Measurements from ENCODE around the gene DYDC2. TPM values are rescaled to one million over a fixed set of nuclear protein-coding genes. Genes with fewer than 3 reads are reported as not detected.

The DYDC2 gene
- total RNA-seq, 1 donor from 2014 or later: not detected

- no peak for FAIRE-seq
- no peak for DNase-seq (ENCODE audit: low read depth)
- H2AFZ ChIP-seq (ENCODE audit: low read depth, low read length): no peak overlapping the region
- Mint-ChIP-seq H3K27ac (ENCODE audit: unreplicated experiment) (no peak overlapping the region), H3K9me3 (ENCODE audit: unreplicated experiment) (peaks cover 3% of the 10 kb centered on the region), H3K36me3 (ENCODE audit: low read depth, unreplicated experiment) (no peaks in the 10 kb centered on the region), H3K4me3 (ENCODE audit: unreplicated experiment) (no peak overlapping the region), H3K4me1 (ENCODE audit: low read depth, unreplicated experiment) (peaks cover 2% of the 10 kb centered on the region), H3K27me3 (ENCODE audit: low read depth, unreplicated experiment) (peaks cover 12% of the 10 kb centered on the region)
- no peak overlapping the region for H3K4me2 ChIP-seq (ENCODE audit: low read length)
- H3K4me1 ChIP-seq (ENCODE audit: insufficient read depth, low read length): no peaks in the 10 kb centered on the region
- H3K9ac ChIP-seq (ENCODE audit: low read length): no peak overlapping the region
- peaks cover 3% of the 10 kb centered on the region for H3K27me3 ChIP-seq (ENCODE audit: insufficient read depth, low read length)
- TF ChIP-seq EZH2 (IDR thresholded peaks at IDR 0.05; ENCODE audit: insufficient read depth, low read length): no peak
- TF ChIP-seq CTCF (IDR thresholded peaks at IDR 0.05; ENCODE audit: insufficient read depth, low read depth, low read length): no peak
- H3K4me3 ChIP-seq (ENCODE audit: insufficient read depth, low read depth, low read length): no peak overlapping the region
- no peaks in the 10 kb centered on the region for H4K20me1 ChIP-seq (ENCODE audit: insufficient read depth, low read length)
- no peaks in the 10 kb centered on the region for H3K36me3 ChIP-seq (ENCODE audit: insufficient read depth, low read length)
- H3K9me3 ChIP-seq (ENCODE audit: insufficient read depth, low read depth, low read length): no peaks in the 10 kb centered on the region
- H3K27ac ChIP-seq (ENCODE audit: low read depth, low read length): no peak overlapping the region
- no peaks in the 10 kb centered on the region for H3K79me2 ChIP-seq (ENCODE audit: insufficient read depth, low read length)
These were observed 35.7 kb downstream of the DYDC2 start for GRCh38 chr10:80392250-80392649.

- Histone ChIP-seq H3K79me2 (ENCODE audit: insufficient read depth, low read length) (no peaks in the 10 kb centered on the region), H3K4me2 (ENCODE audit: low read length) (no peak overlapping the region), H2AFZ (ENCODE audit: low read depth, low read length) (no peak overlapping the region), H3K4me3 (ENCODE audit: insufficient read depth, low read depth, low read length) (no peak overlapping the region), H3K9me3 (ENCODE audit: insufficient read depth, low read depth, low read length) (no peaks in the 10 kb centered on the region), H3K36me3 (ENCODE audit: insufficient read depth, low read length) (no peaks in the 10 kb centered on the region), H4K20me1 (ENCODE audit: insufficient read depth, low read length) (no peaks in the 10 kb centered on the region), H3K4me1 (ENCODE audit: insufficient read depth, low read length) (no peaks in the 10 kb centered on the region), H3K27me3 (ENCODE audit: insufficient read depth, low read length) (peaks cover 3% of the 10 kb centered on the region), H3K9ac (ENCODE audit: low read length) (no peak overlapping the region), H3K27ac (ENCODE audit: low read depth, low read length) (no peak overlapping the region)
- Mint-ChIP-seq H3K4me3 (ENCODE audit: unreplicated experiment) (no peak overlapping the region), H3K27me3 (ENCODE audit: low read depth, unreplicated experiment) (peaks cover 17% of the 10 kb centered on the region), H3K27ac (ENCODE audit: unreplicated experiment) (no peak overlapping the region), H3K4me1 (ENCODE audit: low read depth, unreplicated experiment) (no peaks in the 10 kb centered on the region), H3K36me3 (ENCODE audit: low read depth, unreplicated experiment) (no peaks in the 10 kb centered on the region), H3K9me3 (ENCODE audit: unreplicated experiment) (peaks cover 3% of the 10 kb centered on the region)
- DNase-seq (ENCODE audit: low read depth): no peak
- no peak for TF ChIP-seq EZH2 (IDR thresholded peaks at IDR 0.05; ENCODE audit: insufficient read depth, low read length)
- no peak for TF ChIP-seq CTCF (IDR thresholded peaks at IDR 0.05; ENCODE audit: insufficient read depth, low read depth, low read length)
- FAIRE-seq: no peak
These were observed 37.9 kb downstream of the DYDC2 start for GRCh38 chr10:80394358-80394916.

GRCh38 chr10:80397014-80397413, 40.4 kb downstream of the DYDC2 start:
- no peaks in the 10 kb centered on the region for H3K36me3 Mint-ChIP-seq (ENCODE audit: low read depth, unreplicated experiment)
- no peaks in the 10 kb centered on the region for H3K9me3 Mint-ChIP-seq (ENCODE audit: unreplicated experiment)
- peaks cover 9% of the 10 kb centered on the region for H3K27me3 Mint-ChIP-seq (ENCODE audit: low read depth, unreplicated experiment)
- H3K27ac ChIP-seq (ENCODE audit: low read depth, low read length): no peak overlapping the region
- H3K4me1 Mint-ChIP-seq (ENCODE audit: low read depth, unreplicated experiment): no peaks in the 10 kb centered on the region
- no peaks in the 10 kb centered on the region for H4K20me1 ChIP-seq (ENCODE audit: insufficient read depth, low read length)
- no peak overlapping the region for H3K9ac ChIP-seq (ENCODE audit: low read length)
- H3K27ac Mint-ChIP-seq (ENCODE audit: unreplicated experiment): no peak overlapping the region
- H3K79me2 ChIP-seq (ENCODE audit: insufficient read depth, low read length): no peaks in the 10 kb centered on the region
- no peaks in the 10 kb centered on the region for H3K4me1 ChIP-seq (ENCODE audit: insufficient read depth, low read length)
- no peak overlapping the region for H3K4me3 ChIP-seq (ENCODE audit: insufficient read depth, low read depth, low read length)
- H3K4me2 ChIP-seq (ENCODE audit: low read length): no peak overlapping the region
- FAIRE-seq: no peak
- no peak for TF ChIP-seq CTCF (IDR thresholded peaks at IDR 0.05; ENCODE audit: insufficient read depth, low read depth, low read length)
- no peak for TF ChIP-seq EZH2 (IDR thresholded peaks at IDR 0.05; ENCODE audit: insufficient read depth, low read length)
- H2AFZ ChIP-seq (ENCODE audit: low read depth, low read length): no peak overlapping the region
- no peaks in the 10 kb centered on the region for H3K36me3 ChIP-seq (ENCODE audit: insufficient read depth, low read length)
- peaks cover 3% of the 10 kb centered on the region for H3K27me3 ChIP-seq (ENCODE audit: insufficient read depth, low read length)
- DNase-seq (ENCODE audit: low read depth): no peak
- no peak overlapping the region for H3K4me3 Mint-ChIP-seq (ENCODE audit: unreplicated experiment)
- H3K9me3 ChIP-seq (ENCODE audit: insufficient read depth, low read depth, low read length): no peaks in the 10 kb centered on the region
